ENCODE measurements around the gene MINDY1.

- peak; percentile 61 to 85 (median 74) for TF ChIP-seq CTCF (IDR thresholded peaks at IDR 0.05)
- TF ChIP-seq POLR2A (IDR thresholded peaks at IDR 0.05): no peak
These were observed 17.9 kb upstream of the MINDY1 start for GRCh38 chr1:151024540-151025146.

Measured in adrenal gland (tissue), 5 donors.